ENCODE measurements around the gene IGFBP5. TPM values are rescaled to one million over a fixed set of nuclear protein-coding genes. Genes with fewer than 3 reads are reported as not detected.

The IGFBP5 gene
- polyA plus RNA-seq, 1 donor from 2014 or later, result 1.6 TPM

GRCh38 chr2:216733046-216733445 is 37.7 kb upstream of the IGFBP5 start:
- Histone ChIP-seq H4K20me1 (ENCODE audit: insufficient read depth) (no peaks in the 10 kb centered on the region), H3K27ac (ENCODE audit: low read length) (no peak overlapping the region), H3K79me2 (replicated peaks; ENCODE audit: insufficient read depth, low read length) (no peaks in the 10 kb centered on the region), H3K4me2 (ENCODE audit: low read length) (no peak overlapping the region), H3K36me3 (ENCODE audit: insufficient read depth, low read length) (no peaks in the 10 kb centered on the region), H3K9me2 (ENCODE audit: insufficient read depth, low read length) (no peaks in the 10 kb centered on the region), H3F3A (ENCODE audit: insufficient read depth, low read length, poor library complexity, severe bottlenecking) (no peaks in the 10 kb centered on the region), H3K9ac (ENCODE audit: low read length) (no peak overlapping the region), H2AFZ (ENCODE audit: low read depth, low read length) (no peak overlapping the region), H3K4me3 (ENCODE audit: low read length) (no peak overlapping the region), H3K27me3 (ENCODE audit: insufficient read depth, low read depth, low read length) (no peaks in the 10 kb centered on the region), H3K9me3 (ENCODE audit: low read length) (no peaks in the 10 kb centered on the region)
- TF ChIP-seq EP300 (conservative IDR thresholded peaks at IDR 0.05; ENCODE audit: poor library complexity, severe bottlenecking) (no peak), REST (IDR thresholded peaks at IDR 0.05; ENCODE audit: borderline replicate concordance) (no peak), CTCF (IDR thresholded peaks at IDR 0.05; ENCODE audit: poor library complexity, severe bottlenecking) (no peak), EZH2 (IDR thresholded peaks at IDR 0.05; ENCODE audit: borderline replicate concordance, insufficient read depth, low read length, poor library complexity, severe bottlenecking) (no peak), POLR2AphosphoS5 (IDR thresholded peaks at IDR 0.05) (no peak), RAD21 (conservative IDR thresholded peaks at IDR 0.05) (no peak), TAF1 (IDR thresholded peaks at IDR 0.05; ENCODE audit: low read depth) (no peak), MXI1 (conservative IDR thresholded peaks at IDR 0.05; ENCODE audit: poor library complexity, severe bottlenecking) (no peak), SMC3 (conservative IDR thresholded peaks at IDR 0.05; ENCODE audit: poor library complexity) (no peak)

- H3K36me3 ChIP-seq (ENCODE audit: insufficient read depth, low read length), result no peaks in the 10 kb centered on the region
- no peak overlapping the region for H2AFZ ChIP-seq (ENCODE audit: low read depth, low read length)
- H3K9me2 ChIP-seq (ENCODE audit: insufficient read depth, low read length), result no peaks in the 10 kb centered on the region
- no peaks in the 10 kb centered on the region for H3K9me3 ChIP-seq (ENCODE audit: low read length)
- no peak for TF ChIP-seq RAD21 (conservative IDR thresholded peaks at IDR 0.05)
- no peak for TF ChIP-seq EZH2 (IDR thresholded peaks at IDR 0.05; ENCODE audit: borderline replicate concordance, insufficient read depth, low read length, poor library complexity, severe bottlenecking)
- no peaks in the 10 kb centered on the region for H4K20me1 ChIP-seq (ENCODE audit: insufficient read depth)
- H3K9ac ChIP-seq (ENCODE audit: low read length), result no peak overlapping the region
- H3K27me3 ChIP-seq (ENCODE audit: insufficient read depth, low read depth, low read length), result no peaks in the 10 kb centered on the region
- H3K79me2 ChIP-seq (replicated peaks; ENCODE audit: insufficient read depth, low read length), result no peaks in the 10 kb centered on the region
- no peak overlapping the region for H3K4me3 ChIP-seq (ENCODE audit: low read length)
- H3F3A ChIP-seq (ENCODE audit: insufficient read depth, low read length, poor library complexity, severe bottlenecking), result no peaks in the 10 kb centered on the region
- no peak overlapping the region for H3K4me2 ChIP-seq (ENCODE audit: low read length)
- H3K27ac ChIP-seq (ENCODE audit: low read length), result no peak overlapping the region
These were observed 37.0 kb upstream of the IGFBP5 start for GRCh38 chr2:216732334-216732733.

- TF ChIP-seq RAD21 (conservative IDR thresholded peaks at IDR 0.05), result no peak
- TF ChIP-seq EP300 (conservative IDR thresholded peaks at IDR 0.05; ENCODE audit: poor library complexity, severe bottlenecking), result no peak
- TF ChIP-seq TAF1 (IDR thresholded peaks at IDR 0.05; ENCODE audit: low read depth), result no peak
- TF ChIP-seq CTCF (IDR thresholded peaks at IDR 0.05; ENCODE audit: poor library complexity, severe bottlenecking), result no peak
- TF ChIP-seq POLR2AphosphoS5 (IDR thresholded peaks at IDR 0.05), result no peak
- TF ChIP-seq REST (IDR thresholded peaks at IDR 0.05; ENCODE audit: borderline replicate concordance), result no peak
- no peak for TF ChIP-seq SMC3 (conservative IDR thresholded peaks at IDR 0.05; ENCODE audit: poor library complexity)
- H2AFZ ChIP-seq (ENCODE audit: low read depth, low read length), result no peak overlapping the region
- H3K27me3 ChIP-seq (ENCODE audit: insufficient read depth, low read depth, low read length), result no peaks in the 10 kb centered on the region
- no peak overlapping the region for H3K4me3 ChIP-seq (ENCODE audit: low read length)
- no peaks in the 10 kb centered on the region for H3K9me3 ChIP-seq (ENCODE audit: low read length)
- no peaks in the 10 kb centered on the region for H3F3A ChIP-seq (ENCODE audit: insufficient read depth, low read length, poor library complexity, severe bottlenecking)
- no peak overlapping the region for H3K9ac ChIP-seq (ENCODE audit: low read length)
- H3K27ac ChIP-seq (ENCODE audit: low read length), result no peak overlapping the region
- H3K9me2 ChIP-seq (ENCODE audit: insufficient read depth, low read length), result no peaks in the 10 kb centered on the region
- H3K36me3 ChIP-seq (ENCODE audit: insufficient read depth, low read length), result no peaks in the 10 kb centered on the region
- H4K20me1 ChIP-seq (ENCODE audit: insufficient read depth), result no peaks in the 10 kb centered on the region
- H3K79me2 ChIP-seq (replicated peaks; ENCODE audit: insufficient read depth, low read length), result no peaks in the 10 kb centered on the region
- H3K4me2 ChIP-seq (ENCODE audit: low read length), result no peak overlapping the region
These were observed 36.1 kb upstream of the IGFBP5 start for GRCh38 chr2:216731465-216731864.
